Activated CD8-positive, alpha-beta T cell treated with anti-CD3 and anti-CD28 coated beads for 36 hours (primary cell): ENCODE measurements around the gene OR8J1. TPM values are rescaled to one million over a fixed set of nuclear protein-coding genes. Genes with fewer than 3 reads are reported as not detected.
"Not testable (repeated sequence)": the region's sequence is repeated elsewhere in the genome, so short reads cannot be mapped to it uniquely, and the experiment has no call there.

ENCODE experiments used
- ATAC-seq: fragments of 200-7000 bp; cut with Tn5 transposase; one replicate; pipeline ENCODE4 v1.10.0; 2021; ENCODE audit warnings: mild to moderate bottlenecking, moderate library complexity
- CTCF ChIA-PET: fragments of 350-600 bp; sonication (Branson Sonifier 250); formaldehyde crosslinking; loops from one replicate; lab custom pipeline; 2021; ENCODE audit warnings: antibody characterized with exemption; lab: Charles Lee
- POLR2A ChIA-PET: fragments of 350-600 bp; sonication (Branson Sonifier 250); formaldehyde crosslinking; loops from one replicate; lab custom pipeline; 2021; ENCODE audit warnings: antibody characterized with exemption; lab: Charles Lee
- DNase-seq: peaks from one replicate; pipeline ENCODE4 v3.0.0-alpha.2; 2020
- H3K27ac Mint-ChIP-seq: one replicate; pipeline ENCODE4 v1.8.0; 2021; ENCODE audit warnings: mild to moderate bottlenecking, mixed read lengths
- H3K27me3 Mint-ChIP-seq: one replicate; pipeline ENCODE4 v1.8.0; 2021; ENCODE audit warnings: mixed read lengths
- H3K36me3 Mint-ChIP-seq: one replicate; pipeline ENCODE4 v1.8.0; 2021; ENCODE audit warnings: low read depth, mixed read lengths
- H3K4me1 Mint-ChIP-seq: one replicate; pipeline ENCODE4 v1.8.0; 2021; ENCODE audit warnings: low read depth, mixed read lengths
- H3K4me3 Mint-ChIP-seq: one replicate; pipeline ENCODE4 v1.8.0; 2021; ENCODE audit warnings: mild to moderate bottlenecking, moderate library complexity, mixed read lengths
- H3K9me3 Mint-ChIP-seq: one replicate; pipeline ENCODE4 v1.8.0; 2021; ENCODE audit warnings: mixed read lengths
- intact Hi-C: fragments of 100-400 bp; cut with micrococcal nuclease; formaldehyde crosslinking; loops from one replicate; pipeline ENCODE4 v1.10.0; 2022
- total RNA-seq, 2 experiments: library from RNA; stranded (reverse); gene quantifications; one replicate each; pipeline ENCODE4 v1.2.3, GENCODE V29; 2021
- TF ChIP-seq, protein P1 (sequence below): fragments of 200-600 bp; IDR thresholded peaks from one replicate; pipeline ENCODE4 v1.8.0; 2022; ENCODE audit warnings: antibody characterized with exemption, mild to moderate bottlenecking

The OR8J1 gene
- total RNA-seq, 2 experiments from 2014 or later: not detected

GRCh38 chr11:56396047-56396446 lies 42.0 kb downstream of the OR8J1 start:
- intact Hi-C loops: no loop called here
- H3K36me3 Mint-ChIP-seq: no peaks in the 10 kb centered on the region
- no peak overlapping the region for H3K27ac Mint-ChIP-seq

DNA sequence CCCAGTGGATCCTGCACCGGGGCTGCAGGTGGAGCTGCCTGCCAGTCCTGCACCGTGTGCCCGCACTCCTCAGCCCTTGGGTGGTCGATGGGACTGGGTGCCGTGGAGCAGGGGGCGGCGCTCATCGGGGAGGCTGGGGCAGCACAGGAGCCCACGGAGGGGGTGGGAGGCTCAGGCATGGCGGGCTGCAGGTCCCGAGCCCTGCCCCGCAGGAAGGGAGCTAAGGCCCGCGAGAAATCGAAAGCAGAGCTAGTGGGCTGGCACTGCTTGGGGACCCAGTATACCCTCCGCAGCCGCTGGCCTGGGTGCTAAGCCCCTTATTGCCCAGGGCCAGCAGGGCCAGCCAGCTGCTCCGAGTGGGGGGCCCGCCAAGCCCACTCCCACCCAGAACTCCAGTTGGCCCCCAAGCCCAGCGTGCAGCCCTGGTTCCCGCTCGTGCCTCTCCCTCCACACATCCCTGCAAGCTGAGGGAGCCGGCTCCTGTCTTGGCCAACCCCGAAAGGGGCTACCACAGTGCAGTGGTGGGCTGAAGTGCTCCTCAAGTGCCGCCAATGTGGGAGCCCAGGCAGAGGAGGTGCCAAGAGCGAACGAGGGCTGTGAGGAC lies 47.9 kb downstream of the OR8J1 start:
- peaks cover 21% of the 10 kb centered on the region for H3K9me3 Mint-ChIP-seq
- DNase-seq, POLR2A ChIA-PET, H3K4me3 Mint-ChIP-seq, H3K27me3 Mint-ChIP-seq, ATAC-seq, H3K27ac Mint-ChIP-seq, H3K4me1 Mint-ChIP-seq, H3K36me3 Mint-ChIP-seq, intact Hi-C loops, CTCF ChIA-PET: not testable (repeated sequence)

More at GRCh38 chr11:56396047-56396446, 42.0 kb downstream of the OR8J1 start:
- TF ChIP-seq, protein P1, sequence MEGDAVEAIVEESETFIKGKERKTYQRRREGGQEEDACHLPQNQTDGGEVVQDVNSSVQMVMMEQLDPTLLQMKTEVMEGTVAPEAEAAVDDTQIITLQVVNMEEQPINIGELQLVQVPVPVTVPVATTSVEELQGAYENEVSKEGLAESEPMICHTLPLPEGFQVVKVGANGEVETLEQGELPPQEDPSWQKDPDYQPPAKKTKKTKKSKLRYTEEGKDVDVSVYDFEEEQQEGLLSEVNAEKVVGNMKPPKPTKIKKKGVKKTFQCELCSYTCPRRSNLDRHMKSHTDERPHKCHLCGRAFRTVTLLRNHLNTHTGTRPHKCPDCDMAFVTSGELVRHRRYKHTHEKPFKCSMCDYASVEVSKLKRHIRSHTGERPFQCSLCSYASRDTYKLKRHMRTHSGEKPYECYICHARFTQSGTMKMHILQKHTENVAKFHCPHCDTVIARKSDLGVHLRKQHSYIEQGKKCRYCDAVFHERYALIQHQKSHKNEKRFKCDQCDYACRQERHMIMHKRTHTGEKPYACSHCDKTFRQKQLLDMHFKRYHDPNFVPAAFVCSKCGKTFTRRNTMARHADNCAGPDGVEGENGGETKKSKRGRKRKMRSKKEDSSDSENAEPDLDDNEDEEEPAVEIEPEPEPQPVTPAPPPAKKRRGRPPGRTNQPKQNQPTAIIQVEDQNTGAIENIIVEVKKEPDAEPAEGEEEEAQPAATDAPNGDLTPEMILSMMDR: no peak
- ChIA-PET POLR2A (no interaction called here), CTCF (no interaction called here)
- no peak for ATAC-seq
- Mint-ChIP-seq H3K4me3 (no peak overlapping the region), H3K27me3 (no peaks in the 10 kb centered on the region), H3K9me3 (peaks cover 8% of the 10 kb centered on the region), H3K4me1 (no peaks in the 10 kb centered on the region)
- DNase-seq: no peak

DNA sequence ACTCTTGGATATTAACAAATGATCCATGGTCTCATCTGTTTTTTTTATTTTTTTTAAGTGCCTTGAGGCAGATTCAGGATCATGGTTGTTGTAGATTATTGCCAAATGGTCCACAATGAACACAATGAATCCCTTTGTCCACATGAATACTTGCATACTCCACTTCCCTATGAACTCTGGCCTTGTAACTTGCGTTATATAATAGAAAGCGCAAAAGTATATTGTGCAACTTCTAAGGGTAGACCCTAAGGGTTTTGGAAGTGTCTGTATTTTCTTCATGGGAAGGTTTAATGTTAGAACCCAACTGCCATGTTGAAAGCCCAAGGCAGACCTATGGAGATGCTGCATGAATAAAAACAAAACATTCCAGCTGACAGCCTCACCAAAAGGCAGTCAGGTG lies 50.3 kb downstream of the OR8J1 start:
- DNase-seq: no peak
- no peak overlapping the region for H3K4me3 Mint-ChIP-seq
- POLR2A ChIA-PET: no interaction called here
- TF ChIP-seq, protein P1: no peak
- H3K4me1 Mint-ChIP-seq: no peaks in the 10 kb centered on the region
- no peaks in the 10 kb centered on the region for H3K36me3 Mint-ChIP-seq
- CTCF ChIA-PET: no interaction called here
- H3K27me3 Mint-ChIP-seq: no peaks in the 10 kb centered on the region
- H3K9me3 Mint-ChIP-seq: peaks cover 37% of the 10 kb centered on the region
- intact Hi-C loops: no loop called here
- H3K27ac Mint-ChIP-seq: no peak overlapping the region
- no peak for ATAC-seq

GRCh38 chr11:56410801-56411200 lies 56.7 kb downstream of the OR8J1 start:
- no peaks in the 10 kb centered on the region for H3K36me3 Mint-ChIP-seq
- H3K27me3 Mint-ChIP-seq: no peaks in the 10 kb centered on the region
- intact Hi-C loops: no loop called here
- no peak overlapping the region for H3K4me3 Mint-ChIP-seq
- TF ChIP-seq, protein P1: no peak
- H3K27ac Mint-ChIP-seq: no peak overlapping the region
- ChIA-PET CTCF (no interaction called here), POLR2A (no interaction called here)
- H3K9me3 Mint-ChIP-seq: peaks cover 32% of the 10 kb centered on the region
- no peaks in the 10 kb centered on the region for H3K4me1 Mint-ChIP-seq
- ATAC-seq: no peak
- DNase-seq: no peak

Other genes starting within 250 kb of the OR8J1 start
- not detected for gene OR8H3, start 231.9 kb upstream of the OR8J1 start, total RNA-seq
- not detected for gene OR8J3, start 214.1 kb upstream of the OR8J1 start, total RNA-seq
- gene OR8K5, start 194.0 kb upstream of the OR8J1 start, total RNA-seq: not detected
- not detected for gene OR5J2, start 177.7 kb upstream of the OR8J1 start, total RNA-seq
- gene OR5T2, start 120.0 kb upstream of the OR8J1 start, total RNA-seq: not detected
- not detected for gene OR5T3, start 102.0 kb upstream of the OR8J1 start, total RNA-seq
- not detected for gene OR5T1, start 80.1 kb upstream of the OR8J1 start, total RNA-seq
- gene OR8H1, start 62.0 kb upstream of the OR8J1 start, total RNA-seq: not detected
- gene OR8K3, start 39.1 kb upstream of the OR8J1 start, total RNA-seq: not detected
- gene OR8K1, start 8.3 kb upstream of the OR8J1 start, total RNA-seq: not detected
- gene OR8U1, start 21.3 kb downstream of the OR8J1 start, total RNA-seq: not detected
- not detected for gene OR5AL1, start 58.4 kb downstream of the OR8J1 start, total RNA-seq
- not detected for gene OR5M3, start 119.1 kb downstream of the OR8J1 start, total RNA-seq
- gene OR5M8, start 137.1 kb downstream of the OR8J1 start, total RNA-seq: not detected
- gene OR5M11, start 189.0 kb downstream of the OR8J1 start, total RNA-seq: not detected
- not detected for gene OR5M10, start 223.4 kb downstream of the OR8J1 start, total RNA-seq